Measurements from ENCODE around the gene TYROBP.

DNA sequence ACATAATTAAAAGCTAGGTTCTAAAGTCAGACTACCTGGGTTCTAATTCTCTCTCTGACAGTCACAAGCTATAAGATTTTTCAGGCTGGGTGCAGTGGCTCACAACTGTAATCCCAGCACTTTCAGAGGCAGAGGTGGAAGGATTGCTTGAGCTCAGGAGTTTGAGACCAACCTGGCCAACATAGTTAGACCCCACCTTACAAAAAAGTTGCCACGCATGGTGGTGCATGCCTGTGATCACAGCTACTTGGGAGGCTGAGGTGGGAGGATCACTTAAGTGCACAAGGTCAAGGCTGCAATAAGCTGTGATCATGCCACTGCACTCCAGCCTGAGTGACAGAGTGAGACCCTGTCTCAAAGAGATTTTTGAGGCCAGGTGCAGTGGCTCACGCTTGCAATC, 13.8 kb downstream of the TYROBP start:
- TF ChIP-seq EZH2 (IDR thresholded peaks at IDR 0.05; ENCODE audit: borderline replicate concordance, low read depth, low read length, severe bottlenecking): no peak
- TF ChIP-seq, protein P1, sequence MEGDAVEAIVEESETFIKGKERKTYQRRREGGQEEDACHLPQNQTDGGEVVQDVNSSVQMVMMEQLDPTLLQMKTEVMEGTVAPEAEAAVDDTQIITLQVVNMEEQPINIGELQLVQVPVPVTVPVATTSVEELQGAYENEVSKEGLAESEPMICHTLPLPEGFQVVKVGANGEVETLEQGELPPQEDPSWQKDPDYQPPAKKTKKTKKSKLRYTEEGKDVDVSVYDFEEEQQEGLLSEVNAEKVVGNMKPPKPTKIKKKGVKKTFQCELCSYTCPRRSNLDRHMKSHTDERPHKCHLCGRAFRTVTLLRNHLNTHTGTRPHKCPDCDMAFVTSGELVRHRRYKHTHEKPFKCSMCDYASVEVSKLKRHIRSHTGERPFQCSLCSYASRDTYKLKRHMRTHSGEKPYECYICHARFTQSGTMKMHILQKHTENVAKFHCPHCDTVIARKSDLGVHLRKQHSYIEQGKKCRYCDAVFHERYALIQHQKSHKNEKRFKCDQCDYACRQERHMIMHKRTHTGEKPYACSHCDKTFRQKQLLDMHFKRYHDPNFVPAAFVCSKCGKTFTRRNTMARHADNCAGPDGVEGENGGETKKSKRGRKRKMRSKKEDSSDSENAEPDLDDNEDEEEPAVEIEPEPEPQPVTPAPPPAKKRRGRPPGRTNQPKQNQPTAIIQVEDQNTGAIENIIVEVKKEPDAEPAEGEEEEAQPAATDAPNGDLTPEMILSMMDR (IDR thresholded peaks at IDR 0.05; ENCODE audit: borderline replicate concordance, extremely low read depth, low read length, poor library complexity, severe bottlenecking): no peak
